MM.1S (cell line): ENCODE data around the gene APLN.

ENCODE experiments used
- CTCF ChIP-seq: fragments of 300-600 bp; sonication (generic); IDR thresholded peaks from 2 replicates; pipeline ENCODE4 v1.5.1; 2016; ENCODE audit warnings: antibody characterized with exemption, low read length, mixed read lengths
- EZH2 ChIP-seq: fragments of 300-600 bp; sonication (generic); optimal IDR thresholded peaks from 2 replicates; pipeline ENCODE3; 2017; ENCODE audit warnings: low read depth, mild to moderate bottlenecking, antibody characterized with exemption, low read length, mixed read lengths

- TF ChIP-seq CTCF (no peak), EZH2 (no peak)
Observed at GRCh38 chrX:129599499-129599898, 55.3 kb downstream of the APLN start.
